RWPE2 (cell line): Measurements from ENCODE around the gene SLC39A11.
"Not testable (repeated sequence)": the region's sequence is repeated elsewhere in the genome, so short reads cannot be mapped to it uniquely, and the experiment has no call there.

Experiments
- ATAC-seq: fragments of 200-7000 bp; cut with Tn5 transposase; 3 replicates; pipeline ENCODE4 v1.9.1; 2021; ENCODE audit warnings: low read depth
- DNase-seq: peaks from one replicate; pipeline ENCODE4 v3.0.0-alpha.2; 2020; ENCODE audit warnings: low spot score
- H3K27ac ChIP-seq: fragments of 450-650 bp; 2 replicates; pipeline ENCODE4 v1.5.1; 2017; ENCODE audit warnings: mild to moderate bottlenecking; ENCODE audit not compliant: poor library complexity, severe bottlenecking
- H3K27me3 ChIP-seq: fragments of 250-450 bp; sonication (Bioruptor Pico); 2 replicates; pipeline ENCODE4 v1.5.1; 2021; ENCODE audit warnings: mild to moderate bottlenecking, moderate library complexity; ENCODE audit not compliant: insufficient read depth, poor library complexity, severe bottlenecking
- H3K36me3 ChIP-seq: fragments of 250-450 bp; sonication (Bioruptor Pico); 2 replicates; pipeline ENCODE4 v1.5.1; 2020; ENCODE audit warnings: low read depth, mild to moderate bottlenecking, moderate library complexity
- H3K4me1 ChIP-seq: fragments of 250-450 bp; sonication (Bioruptor Pico); 2 replicates; pipeline ENCODE4 v1.5.1; 2021; ENCODE audit warnings: mild to moderate bottlenecking, moderate library complexity; ENCODE audit not compliant: insufficient read depth, poor library complexity, severe bottlenecking
- H3K4me3 ChIP-seq: fragments of 250-450 bp; sonication (Bioruptor Pico); 2 replicates; pipeline ENCODE4 v1.5.1; 2021; ENCODE audit warnings: mild to moderate bottlenecking, moderate library complexity; ENCODE audit not compliant: severe bottlenecking
- H3K9me3 ChIP-seq: fragments of 250-450 bp; sonication (Bioruptor Pico); 2 replicates; pipeline ENCODE4 v1.5.1; 2021; ENCODE audit warnings: mild to moderate bottlenecking, moderate library complexity; ENCODE audit not compliant: severe bottlenecking
- TF ChIP-seq, protein P1 (sequence below): fragments of 450-650 bp; IDR thresholded peaks from one replicate; pipeline ENCODE4 v1.5.1; 2017; ENCODE audit warnings: mild to moderate bottlenecking, moderate library complexity; ENCODE audit not compliant: poor library complexity, severe bottlenecking

The SLC39A11 gene

DNA sequence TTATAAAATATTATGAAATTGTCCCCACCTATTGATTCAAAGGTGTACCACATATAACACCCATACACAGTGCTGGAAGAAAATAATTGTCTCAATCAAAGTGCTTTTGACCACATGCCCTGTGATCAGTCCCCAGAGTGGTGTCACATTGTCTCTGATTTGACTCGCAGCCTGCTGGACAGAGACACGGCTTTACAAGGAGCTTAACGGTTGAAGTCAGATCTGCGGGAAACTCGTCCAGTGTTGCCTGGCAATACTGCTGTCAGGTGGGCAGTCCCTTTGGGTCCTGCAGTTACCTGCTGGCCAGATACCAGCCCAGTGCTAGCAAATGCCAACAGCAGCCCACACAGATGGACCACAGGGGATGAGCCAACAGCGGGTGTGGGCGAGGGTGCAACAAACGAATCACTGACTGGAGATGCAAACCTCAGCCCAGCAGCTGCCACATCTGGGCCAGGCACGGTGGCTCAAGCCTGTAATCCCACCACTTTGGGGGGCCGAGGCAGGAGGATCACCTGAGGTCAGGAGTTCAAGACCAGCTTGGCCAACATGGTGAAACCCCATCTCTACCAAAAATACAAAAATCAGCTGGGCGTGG lies 46.2 kb upstream of the SLC39A11 start:
- no peak for DNase-seq
- no peak overlapping the region for H3K4me3 ChIP-seq
- TF ChIP-seq, protein P1, sequence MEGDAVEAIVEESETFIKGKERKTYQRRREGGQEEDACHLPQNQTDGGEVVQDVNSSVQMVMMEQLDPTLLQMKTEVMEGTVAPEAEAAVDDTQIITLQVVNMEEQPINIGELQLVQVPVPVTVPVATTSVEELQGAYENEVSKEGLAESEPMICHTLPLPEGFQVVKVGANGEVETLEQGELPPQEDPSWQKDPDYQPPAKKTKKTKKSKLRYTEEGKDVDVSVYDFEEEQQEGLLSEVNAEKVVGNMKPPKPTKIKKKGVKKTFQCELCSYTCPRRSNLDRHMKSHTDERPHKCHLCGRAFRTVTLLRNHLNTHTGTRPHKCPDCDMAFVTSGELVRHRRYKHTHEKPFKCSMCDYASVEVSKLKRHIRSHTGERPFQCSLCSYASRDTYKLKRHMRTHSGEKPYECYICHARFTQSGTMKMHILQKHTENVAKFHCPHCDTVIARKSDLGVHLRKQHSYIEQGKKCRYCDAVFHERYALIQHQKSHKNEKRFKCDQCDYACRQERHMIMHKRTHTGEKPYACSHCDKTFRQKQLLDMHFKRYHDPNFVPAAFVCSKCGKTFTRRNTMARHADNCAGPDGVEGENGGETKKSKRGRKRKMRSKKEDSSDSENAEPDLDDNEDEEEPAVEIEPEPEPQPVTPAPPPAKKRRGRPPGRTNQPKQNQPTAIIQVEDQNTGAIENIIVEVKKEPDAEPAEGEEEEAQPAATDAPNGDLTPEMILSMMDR = no peak

DNA sequence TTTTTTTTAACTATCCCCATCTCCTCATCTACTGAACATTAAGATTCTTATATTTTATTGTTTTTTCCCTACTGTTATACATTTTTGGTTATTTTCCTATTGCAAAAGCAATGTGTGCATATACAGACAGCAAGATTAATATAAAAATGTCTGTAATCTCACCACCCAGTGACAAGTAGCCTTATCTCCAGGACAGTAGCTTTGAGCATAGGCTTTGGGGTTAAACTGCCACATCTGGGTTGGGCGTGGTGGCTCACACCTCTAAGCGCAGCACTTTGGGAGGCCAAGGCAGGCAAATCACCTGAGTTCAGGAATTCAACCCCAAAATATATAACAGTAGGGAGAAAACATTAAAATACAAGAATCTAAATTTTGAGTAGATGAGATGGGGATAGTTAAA lies 44.9 kb upstream of the SLC39A11 start:
- H3K9me3 ChIP-seq = no peaks in the 10 kb centered on the region
- no peaks in the 10 kb centered on the region for H3K4me1 ChIP-seq
- DNase-seq = no peak
- H3K27me3 ChIP-seq = no peaks in the 10 kb centered on the region
- no peak for ATAC-seq
- H3K4me3 ChIP-seq = no peak overlapping the region
- H3K36me3 ChIP-seq = no peaks in the 10 kb centered on the region
- H3K27ac ChIP-seq = no peak overlapping the region
- TF ChIP-seq, protein P1 = no peak

More for the DNA sequence above, 46.2 kb upstream of the SLC39A11 start:
- Histone ChIP-seq H3K27me3 (no peaks in the 10 kb centered on the region), H3K9me3 (no peaks in the 10 kb centered on the region), H3K36me3 (no peaks in the 10 kb centered on the region), H3K4me1 (no peaks in the 10 kb centered on the region), H3K27ac (no peak overlapping the region)
- ATAC-seq = no peak

DNA sequence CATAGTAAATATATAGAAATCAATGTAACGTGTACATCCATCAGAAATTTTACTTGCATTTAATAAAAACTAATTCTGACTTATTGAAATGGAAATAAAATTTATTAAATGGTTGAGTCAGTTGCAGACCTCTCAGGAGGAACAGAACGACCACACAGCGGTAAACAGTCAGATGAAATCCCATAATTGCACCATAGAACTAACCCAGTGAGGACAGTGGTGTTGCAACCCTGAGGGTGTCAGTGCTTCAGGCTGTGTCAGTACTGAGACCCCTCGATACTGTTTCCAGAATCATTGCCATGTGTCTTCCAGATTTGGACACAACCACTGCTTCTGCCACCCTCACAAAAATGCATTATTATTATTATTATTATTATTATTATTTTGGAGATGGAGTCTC lies 43.3 kb upstream of the SLC39A11 start:
- no peaks in the 10 kb centered on the region for H3K36me3 ChIP-seq
- DNase-seq (no peak), ATAC-seq (no peak)
- no peak overlapping the region for H3K4me3 ChIP-seq
- H3K9me3 ChIP-seq = no peaks in the 10 kb centered on the region
- H3K27me3 ChIP-seq = no peaks in the 10 kb centered on the region
- no peaks in the 10 kb centered on the region for H3K4me1 ChIP-seq
- no peak overlapping the region for H3K27ac ChIP-seq
- TF ChIP-seq, protein P1 = no peak

DNA sequence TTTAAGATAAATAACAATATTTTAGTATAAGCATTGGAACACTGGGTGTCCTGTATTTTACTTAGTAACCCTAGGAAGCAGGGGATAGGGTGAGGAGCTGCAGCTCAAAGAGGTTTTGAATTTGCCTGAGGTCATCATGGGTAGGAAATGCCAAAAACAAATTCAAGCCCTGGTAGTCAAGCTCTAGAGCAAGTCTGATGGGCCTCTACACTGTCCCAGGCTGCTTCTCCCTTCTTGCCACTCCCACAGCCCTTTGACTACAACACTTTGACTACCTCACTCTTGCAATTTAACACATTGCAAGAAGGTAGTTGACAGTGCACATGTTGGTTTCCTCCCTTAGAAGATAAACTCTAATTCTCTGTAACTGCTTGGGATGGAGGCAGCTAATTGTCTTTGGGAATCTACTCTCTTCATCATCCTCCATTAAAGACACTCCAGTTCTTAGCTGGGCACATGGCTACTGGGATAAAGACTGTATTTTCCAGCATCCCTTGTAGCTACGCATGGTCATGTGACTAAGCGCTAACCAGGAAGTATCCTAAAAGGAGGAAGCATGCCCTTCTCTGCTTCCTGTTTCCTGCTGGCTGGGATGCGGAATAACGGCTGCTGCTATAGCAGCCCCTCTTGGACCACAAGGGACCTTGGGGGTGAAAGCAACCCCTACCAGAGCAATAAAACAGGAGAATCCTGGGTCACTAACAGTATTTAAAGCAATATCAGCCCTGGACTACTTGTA lies 41.6 kb upstream of the SLC39A11 start:
- Histone ChIP-seq H3K9me3 (no peaks in the 10 kb centered on the region), H3K4me3 (no peak overlapping the region), H3K4me1 (no peaks in the 10 kb centered on the region), H3K27me3 (no peaks in the 10 kb centered on the region), H3K27ac (no peak overlapping the region), H3K36me3 (no peaks in the 10 kb centered on the region)
- DNase-seq (no peak), ATAC-seq (no peak)
- TF ChIP-seq, protein P1 = no peak

DNA sequence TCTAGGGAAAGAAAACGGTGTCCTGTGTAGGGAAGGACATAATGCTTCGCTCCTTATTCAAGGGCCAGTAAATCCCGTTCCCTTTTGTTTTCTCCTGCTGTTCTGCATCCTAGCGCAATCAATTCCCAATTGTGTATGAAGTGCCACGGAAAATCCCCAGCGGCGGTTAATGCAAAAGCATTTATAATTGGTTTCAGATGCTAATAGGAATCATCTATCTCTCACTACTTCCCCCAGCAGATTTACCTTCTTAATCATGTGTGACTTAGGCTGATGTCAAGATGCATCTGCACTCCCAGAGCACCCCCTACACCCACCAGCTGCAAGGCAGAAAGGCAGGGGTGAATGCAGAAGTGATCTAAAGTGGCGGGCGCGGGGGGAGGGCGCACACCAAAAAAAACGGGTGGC lies 39.6 kb upstream of the SLC39A11 start:
- Histone ChIP-seq H3K27me3 (no peaks in the 10 kb centered on the region), H3K27ac (no peak overlapping the region), H3K36me3 (no peaks in the 10 kb centered on the region), H3K9me3 (no peaks in the 10 kb centered on the region), H3K4me3 (no peak overlapping the region), H3K4me1 (no peaks in the 10 kb centered on the region)
- ATAC-seq (no peak), DNase-seq (no peak)
- TF ChIP-seq, protein P1 = no peak

DNA sequence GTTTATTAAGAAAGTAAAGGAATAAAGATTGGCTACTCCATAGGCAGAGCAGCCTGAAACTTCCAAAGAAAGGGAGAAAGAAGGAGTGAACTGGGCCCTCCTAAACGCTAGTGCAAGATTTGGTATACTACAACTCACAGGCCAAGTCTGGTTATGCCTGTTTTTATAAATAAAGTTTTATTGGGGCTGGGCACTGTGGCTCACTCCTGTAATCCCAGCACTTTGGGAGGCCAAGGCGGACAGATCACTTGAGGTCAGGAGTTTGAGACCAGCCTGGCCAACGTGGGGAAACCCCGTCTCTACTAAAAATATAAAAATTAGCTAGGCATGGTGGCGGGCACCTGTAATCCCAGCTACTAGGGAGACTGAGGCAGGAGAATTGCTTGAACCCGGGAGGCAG lies 39.0 kb upstream of the SLC39A11 start:
- not testable (repeated sequence) for H3K4me1 ChIP-seq, H3K9me3 ChIP-seq, ATAC-seq, DNase-seq, H3K4me3 ChIP-seq, H3K27ac ChIP-seq, H3K27me3 ChIP-seq, H3K36me3 ChIP-seq
